GM18858 (cell line): ENCODE results near the gene LY6G6F.

Experiments used
- ATAC-seq: cut with Tn5 transposase; IDR thresholded peaks from one replicate; pipeline ENCODE4 v1.9.1; 2021; ENCODE audit not compliant: unreplicated experiment

Gene LY6G6F

DNA sequence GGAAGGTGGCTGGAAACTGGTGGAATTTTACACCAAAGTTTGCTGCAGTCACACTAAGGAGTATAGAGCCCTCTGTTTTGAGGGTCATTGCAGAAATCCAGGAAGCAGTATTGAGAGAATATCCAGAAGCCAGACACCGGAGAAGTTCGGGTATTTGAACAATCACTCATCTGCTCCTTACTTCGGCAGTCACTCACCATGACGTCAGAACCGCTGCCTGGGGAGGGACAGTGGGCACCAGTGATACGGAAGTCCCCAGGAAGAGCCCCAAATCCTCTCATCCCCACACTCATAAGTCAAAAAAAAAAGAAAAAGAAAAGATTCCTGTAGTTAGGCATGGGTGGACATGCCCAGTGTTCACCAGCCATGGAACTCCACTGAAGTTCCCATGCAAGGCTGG lies 29.8 kb upstream of the LY6G6F start:
- no peak for ATAC-seq

DNA sequence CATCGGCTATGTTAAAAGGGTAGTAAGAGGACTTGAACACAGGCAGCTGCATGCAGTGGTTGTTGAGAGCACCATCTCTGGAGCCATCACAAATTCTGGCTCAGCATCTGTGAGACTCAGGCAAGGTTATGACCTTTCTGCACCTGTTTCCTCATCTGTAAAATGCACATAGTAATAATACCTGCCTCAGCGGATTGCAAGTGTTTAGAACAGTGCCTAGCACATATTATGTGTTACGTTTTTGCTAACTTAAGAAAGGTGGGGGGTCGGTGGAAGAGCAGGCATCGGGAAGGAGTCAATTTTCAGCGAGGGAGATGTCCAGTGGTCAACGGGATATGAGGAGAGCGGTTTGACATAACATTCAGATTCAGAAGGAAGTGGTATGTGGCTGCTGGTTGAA lies 28.7 kb upstream of the LY6G6F start:
- ATAC-seq: no peak

DNA sequence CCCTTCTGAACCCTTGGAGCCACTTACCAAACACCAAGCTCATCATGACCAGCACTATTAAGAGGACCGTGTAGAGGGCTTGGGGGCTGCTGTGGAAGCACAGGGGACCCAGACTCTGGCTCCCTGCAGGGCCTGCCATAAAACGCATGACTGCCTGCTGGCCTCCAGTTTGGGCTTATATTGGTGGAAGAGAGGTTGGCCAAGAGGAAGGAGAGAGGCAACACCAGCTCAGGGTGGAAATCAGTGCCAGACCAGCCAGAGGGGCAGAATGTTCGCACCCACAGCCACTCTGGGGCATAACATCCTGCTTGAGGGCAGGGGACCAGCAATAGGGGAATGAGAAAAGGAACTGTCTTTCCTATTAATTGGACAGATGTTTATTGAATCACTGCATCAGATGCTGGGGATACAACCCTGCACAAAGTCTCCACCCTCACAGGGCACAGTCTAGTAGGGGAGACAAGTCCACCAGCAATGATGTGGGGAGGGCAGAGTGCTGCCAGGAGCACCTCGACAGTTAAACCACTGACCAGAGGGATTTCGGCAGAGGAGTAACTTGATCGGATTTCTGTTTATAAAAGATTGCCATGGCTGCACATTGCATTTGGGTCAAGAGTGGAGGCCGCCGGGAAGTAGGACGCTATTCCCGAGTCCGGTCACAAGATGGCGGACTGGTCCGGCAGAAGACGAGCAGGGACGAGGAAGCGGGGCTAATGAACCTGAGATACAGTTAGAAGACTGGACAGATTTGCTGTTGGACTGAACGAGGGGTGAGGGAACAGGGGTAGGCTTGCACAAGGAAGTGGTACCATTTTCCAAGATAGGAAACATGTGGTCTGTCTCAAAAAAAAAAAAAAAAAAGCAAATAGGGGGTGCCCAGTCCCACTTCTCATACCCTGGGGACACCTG lies 26.2 kb upstream of the LY6G6F start, which contains the start of gene LY6G5C:
Gene LY6G5C (minus strand): TSS at position 842 of the 909 bp plus-strand sequence. CDS start 694 bp downstream, at position 148.
- ATAC-seq: no peak

DNA sequence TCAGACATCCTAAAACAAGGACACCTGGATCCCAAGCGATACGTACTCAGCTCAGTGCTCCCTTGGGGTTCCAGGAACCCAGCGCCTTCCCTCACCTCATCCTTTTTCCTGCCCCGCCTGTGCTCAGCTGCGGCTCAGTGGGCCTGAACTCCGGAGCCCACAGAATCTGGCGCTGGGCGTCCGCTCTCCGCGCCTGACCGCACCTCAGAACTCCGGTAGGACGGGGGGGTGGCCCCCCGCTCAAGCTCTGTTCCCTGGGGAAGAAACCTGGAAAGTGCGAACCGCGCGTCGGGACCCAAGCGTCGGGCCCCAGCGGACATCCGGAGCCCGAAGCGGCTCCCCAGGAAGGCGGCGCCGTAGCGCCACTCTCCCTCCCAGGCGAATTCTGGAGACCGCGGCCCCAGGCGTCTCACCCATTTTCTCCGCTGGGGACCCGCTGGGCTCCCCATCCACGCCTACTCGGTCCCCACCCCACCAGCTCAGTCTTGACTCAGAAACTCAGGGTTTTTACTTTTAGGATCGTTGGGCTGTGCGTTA lies 25.5 kb upstream of the LY6G6F start:
- no peak for ATAC-seq

DNA sequence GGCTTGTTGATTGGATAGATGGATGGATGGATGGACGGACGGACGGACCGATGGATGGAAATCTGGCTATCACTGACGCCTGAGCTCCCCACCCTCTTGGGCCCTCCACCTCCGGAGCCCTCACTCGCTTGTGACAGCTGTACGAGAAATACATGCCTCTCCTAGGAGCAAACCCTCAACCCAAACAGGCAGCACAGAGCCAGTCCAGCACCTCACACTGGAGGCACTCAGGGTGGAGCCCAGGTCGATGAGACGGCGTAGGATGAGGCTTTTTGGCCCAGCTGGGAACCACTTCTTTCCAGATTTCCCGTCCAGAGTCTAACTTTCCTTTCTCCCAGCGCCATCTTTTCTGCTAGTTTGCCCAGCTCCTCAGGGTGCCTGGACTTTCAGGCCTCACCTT lies 23.1 kb upstream of the LY6G6F start:
- ATAC-seq: no peak

DNA sequence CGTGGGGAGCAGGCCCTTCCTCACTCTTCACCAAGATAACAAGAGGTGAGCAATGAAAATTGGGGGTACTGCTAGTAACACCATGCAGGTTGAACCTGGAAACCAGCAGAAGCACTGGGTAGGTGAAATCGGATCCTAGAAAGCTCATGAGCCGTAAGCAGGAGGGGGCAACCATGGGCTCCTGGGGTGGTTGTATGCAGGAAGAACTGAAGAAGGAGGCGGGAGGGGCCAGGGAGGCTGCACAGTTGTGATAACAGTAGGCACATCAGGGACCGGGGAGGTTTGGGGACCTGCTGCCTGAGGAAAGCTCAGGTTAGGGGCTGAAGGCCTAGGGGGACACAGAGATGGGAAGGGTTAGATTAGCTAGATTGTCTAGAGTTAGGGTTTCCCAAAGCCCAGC lies 20.2 kb upstream of the LY6G6F start:
- ATAC-seq: no peak

DNA sequence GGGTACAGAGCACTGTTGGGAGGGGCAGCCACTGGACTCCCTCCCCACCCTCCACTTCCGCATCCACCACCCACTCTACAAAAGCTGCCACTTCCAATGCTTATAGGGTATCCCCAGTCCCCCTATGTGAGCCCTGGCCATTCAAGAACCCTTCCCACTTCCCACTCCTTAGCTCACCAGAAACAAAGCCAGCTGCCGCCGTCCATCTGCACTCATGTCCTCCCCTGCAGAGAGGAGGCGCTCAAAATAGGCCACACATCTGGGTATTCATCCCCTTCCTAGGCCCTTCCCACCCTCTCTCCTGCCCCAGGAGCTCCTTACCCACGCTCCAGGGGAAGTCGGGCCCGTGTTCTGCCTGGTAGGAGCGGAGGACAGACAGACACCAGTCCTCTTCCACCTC lies 19.3 kb upstream of the LY6G6F start:
- no peak for ATAC-seq

DNA sequence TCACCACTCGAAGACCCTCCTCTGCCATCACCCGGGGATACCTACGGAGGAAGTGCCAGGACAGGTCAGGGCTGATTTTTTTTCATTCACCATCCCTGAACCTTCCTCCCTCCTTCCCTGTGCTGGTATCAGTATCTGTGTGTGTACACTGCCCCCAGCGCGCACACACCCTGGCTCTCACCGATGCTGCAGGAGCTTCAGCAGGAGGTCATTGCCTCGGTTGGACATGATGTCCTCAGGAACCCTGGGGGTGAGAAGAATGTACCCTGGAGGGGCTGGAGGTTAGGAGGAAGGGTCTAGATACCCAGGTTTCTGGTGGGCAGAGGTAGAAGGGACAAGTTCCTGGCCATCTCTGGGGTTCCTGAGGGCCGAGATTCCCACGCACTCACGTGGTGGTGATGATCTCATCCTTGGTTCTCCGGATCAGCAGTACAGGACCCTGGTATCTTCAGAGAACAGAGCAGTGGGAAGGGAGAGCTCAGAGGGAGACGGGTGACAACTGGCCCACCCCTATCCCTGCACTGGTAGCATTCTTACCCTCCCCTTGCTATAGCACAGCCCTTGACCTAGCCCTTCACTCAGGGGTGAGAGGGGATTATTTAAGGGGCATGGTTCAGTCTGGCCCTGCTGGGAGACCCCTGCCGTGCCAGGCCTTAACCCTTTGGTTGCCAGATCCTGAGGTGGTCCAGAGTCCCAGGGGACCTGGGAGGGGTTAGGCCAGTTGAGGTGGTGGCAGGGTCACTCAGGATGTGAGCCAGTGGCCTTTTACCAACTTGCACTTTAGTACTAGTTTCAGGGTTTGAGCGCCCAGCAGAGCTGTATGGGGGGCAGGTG lies 18.6 kb upstream of the LY6G6F start:
- no peak for ATAC-seq

DNA sequence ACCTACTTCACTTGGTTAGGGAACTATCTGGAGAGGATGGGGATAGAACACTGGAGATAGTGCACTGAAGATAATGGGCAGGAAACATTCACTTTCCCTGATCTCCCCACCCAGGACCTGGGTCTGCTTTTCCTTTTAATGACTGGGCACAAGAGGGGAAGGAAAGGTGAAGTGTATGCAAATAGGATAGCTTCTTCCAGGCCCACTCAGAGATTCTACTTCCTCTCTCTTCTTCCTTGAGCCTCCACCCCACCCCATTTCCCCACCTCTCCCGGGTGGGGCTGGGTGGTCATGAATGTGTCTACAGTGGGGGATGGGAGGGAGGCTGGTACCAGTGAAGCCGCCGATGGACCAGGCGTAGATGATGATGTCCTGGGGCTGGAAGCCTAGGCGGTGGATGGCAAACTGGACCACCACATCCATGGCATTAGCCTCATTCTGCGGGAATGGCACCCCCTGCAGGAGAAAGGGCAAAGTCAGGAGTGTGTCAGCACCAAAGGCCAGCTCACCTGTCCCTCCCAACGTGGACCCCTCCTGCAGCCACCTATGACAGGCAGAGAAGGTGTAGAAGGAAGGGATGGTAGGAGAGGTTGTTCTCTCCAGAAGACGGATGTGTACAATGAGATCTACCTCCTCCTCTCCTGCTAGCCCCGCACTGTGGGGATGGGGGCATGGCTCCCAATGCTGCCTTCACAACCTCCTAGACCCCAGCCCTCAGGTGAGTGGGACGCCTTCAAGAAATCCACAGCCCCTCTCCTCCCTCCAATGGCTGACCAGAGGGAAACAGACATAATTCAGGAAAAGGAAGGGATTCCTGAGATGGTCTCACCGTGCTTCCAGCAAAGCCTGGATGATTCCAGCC lies 17.2 kb upstream of the LY6G6F start:
- ATAC-seq: no peak

DNA sequence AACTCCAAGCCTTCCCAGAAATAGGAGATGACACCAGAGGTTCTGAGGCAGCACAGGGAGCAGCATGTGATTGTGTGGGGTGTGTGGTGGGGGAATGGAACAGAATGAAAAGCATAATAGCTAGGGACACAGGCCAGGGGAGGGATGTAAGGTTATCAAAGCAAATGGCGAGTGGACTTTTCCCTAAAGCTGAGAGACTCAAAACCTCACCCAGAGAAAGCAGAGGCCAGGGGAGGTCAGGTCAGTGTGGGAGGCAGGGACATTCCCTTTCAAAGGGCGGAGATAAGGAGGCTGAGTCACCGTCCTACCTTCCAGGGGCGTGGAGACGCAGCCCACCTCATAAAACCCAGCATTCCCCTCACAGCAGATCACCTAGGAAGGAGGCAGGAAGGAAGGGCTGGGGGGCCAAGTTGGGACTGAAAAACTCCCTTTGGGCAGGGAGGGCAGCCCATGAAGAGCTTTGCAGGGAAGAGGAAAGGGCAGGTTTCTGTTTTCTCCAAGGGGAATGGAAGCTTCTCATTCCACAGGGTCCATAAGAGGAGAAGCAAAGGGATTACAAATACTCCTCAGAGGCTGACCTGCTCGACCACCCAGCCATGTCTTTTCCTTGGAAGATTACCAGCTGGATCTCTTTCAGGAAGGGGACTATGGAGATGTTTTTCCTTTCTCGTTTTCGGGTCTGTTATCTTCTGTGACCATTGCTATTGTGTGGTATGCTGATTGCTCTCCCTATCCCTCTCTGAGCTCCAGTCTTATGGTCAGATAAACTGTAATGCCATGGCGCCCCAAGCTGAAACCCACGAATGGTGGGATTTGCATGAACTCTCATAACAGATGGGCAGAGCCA lies 16.2 kb upstream of the LY6G6F start:
- no peak for ATAC-seq

DNA sequence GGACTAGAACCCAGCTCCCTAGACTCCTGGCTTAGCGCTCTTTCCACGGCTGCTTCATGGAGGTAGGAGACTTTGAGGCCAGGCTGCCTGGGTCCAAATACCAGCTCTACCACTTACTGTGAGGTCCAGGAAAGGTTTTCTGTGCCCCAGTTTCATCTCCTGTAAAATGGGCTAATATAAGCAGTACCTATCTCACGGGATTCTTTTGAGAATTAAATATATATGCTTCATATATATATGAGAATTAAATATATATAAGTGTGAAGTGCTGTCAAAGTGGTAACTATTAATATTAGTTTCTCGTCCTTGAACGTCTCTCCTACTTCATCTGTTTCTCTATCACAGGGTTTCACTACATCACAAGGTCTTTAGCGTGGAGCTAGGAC lies 15.6 kb upstream of the LY6G6F start:
- ATAC-seq: no peak

DNA sequence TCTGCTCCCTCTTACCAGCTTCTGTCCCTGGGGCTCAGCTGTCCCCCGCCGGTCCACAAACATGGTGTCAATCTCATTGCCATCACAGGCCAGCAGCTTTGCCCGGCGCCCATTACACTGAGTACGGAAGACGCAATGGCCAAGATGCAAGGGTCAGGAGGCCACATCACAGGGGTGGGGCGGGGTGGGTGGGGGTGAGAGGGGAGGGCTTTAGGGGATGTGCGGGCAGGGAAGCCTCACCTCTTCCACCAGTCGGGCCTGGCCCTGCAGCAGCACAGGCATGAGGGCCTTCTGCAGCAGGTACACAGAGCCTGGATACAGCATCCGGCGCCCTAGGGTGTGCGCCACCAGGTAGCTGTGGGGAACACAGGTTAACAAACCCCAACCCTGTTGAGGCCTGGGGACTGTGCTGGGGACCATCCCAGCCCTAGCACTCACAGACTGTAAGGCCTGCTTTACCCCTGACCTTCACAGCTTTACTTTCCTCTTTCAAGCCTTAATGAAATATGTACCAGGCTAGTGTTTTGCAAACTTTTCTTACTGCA lies 15.0 kb upstream of the LY6G6F start:
- ATAC-seq: no peak

DNA sequence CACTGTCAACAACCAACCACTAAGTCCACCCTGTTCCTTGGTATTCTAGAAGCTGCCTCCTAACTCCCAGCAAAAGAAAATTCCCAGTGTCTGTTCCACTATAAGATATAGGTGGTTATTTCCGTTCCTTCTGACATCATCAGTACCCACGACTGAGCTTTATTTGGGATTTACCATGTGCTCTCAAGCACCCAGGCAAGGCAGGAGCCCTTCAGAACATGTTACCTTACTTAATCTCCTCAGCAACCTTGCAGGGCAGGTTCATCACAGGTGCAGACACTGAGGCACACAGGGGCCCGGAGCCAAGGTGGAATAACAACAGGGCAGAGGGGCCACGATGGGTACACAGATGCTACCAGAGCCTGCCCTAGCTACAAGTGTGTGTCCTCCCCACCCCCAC lies 14.3 kb upstream of the LY6G6F start:
- no peak for ATAC-seq

DNA sequence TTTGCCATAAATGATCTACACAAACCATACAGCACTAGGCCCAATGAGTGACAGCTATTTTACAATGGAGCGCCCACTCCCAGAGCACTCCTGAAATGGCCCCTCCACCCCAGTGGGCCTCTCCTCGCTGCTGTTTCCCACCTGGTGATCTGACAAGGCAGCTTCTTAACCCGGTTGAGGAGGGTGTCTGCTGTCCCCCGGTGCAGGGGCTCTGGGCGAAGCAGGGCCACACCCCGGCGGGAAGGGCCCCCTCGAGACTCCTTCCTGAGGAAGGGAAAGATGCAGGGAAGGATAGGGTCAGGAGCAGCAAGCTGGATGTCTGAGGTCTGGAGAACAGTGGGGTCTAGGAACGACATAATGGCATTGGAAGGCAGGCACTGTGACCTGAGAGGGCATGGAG lies 13.8 kb upstream of the LY6G6F start:
- ATAC-seq: no peak

DNA sequence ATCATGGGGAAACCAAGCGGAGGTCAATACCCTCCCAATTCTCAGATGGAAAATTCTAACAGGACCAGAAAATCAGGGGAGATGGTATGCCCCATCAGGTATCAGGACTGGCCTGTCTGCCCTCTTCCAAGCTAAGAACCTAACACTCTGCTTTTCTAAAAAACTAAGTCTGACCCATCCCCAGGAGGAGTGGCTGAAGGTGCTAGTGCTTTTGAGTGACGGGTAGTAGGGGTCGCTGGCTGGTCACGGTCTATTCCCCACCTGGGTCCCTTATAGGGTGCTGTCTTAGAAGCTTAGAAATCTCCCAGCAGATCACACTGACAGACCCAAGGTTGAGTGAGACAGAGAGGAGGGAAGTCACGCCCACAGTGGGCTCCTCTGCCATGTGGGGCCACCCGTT lies 13.1 kb upstream of the LY6G6F start:
- ATAC-seq: no peak

DNA sequence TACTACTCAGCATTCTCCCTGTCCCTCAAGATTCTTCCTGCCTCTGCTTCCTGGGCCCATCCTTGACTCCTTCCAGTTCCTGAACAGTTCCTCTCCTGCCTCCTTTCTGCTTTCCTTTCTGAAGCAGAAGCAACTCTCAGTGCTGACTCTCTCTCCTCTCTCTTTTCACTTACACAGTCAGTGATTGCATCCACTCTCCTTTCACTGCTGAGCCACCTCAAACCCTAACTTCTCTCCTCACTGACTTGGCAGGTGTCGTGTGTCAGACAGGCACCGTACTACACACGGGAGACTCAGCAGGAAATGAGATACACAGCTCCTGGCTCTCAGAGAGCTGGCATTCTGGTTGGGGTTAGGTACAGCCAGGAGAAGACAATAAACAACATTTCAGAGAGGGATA lies 9.1 kb upstream of the LY6G6F start:
- ATAC-seq: no peak

DNA sequence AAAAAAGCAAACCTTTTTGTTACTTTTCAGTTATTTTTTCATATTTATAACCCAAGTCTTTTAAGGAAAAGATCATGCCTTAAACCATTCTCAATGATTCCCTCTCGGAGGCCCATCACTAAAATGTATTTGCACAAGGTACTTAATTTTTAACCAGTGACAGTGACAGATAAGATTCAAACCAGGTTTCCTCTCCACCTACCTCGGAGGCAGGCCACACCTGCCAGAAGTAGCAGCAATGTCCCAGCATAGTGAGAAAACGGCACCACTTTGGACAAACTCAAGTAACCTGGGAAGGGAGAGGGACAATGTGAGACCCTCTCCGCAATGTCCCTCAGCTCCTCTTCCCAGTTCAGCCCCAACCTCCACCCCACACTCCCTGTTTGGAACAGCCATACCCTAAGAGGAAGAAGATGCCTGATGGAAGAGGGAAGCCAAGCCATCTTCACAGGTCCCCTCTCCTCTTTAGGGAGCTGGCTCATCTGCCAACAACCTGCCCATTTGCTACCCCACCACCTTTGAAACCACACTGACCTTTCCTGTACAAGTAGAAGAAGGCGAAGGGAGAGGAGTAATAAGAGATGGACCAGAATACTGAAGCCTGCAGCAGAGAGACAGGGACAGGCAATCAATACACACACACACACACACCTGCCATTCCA lies 5.8 kb upstream of the LY6G6F start:
- no peak for ATAC-seq

DNA sequence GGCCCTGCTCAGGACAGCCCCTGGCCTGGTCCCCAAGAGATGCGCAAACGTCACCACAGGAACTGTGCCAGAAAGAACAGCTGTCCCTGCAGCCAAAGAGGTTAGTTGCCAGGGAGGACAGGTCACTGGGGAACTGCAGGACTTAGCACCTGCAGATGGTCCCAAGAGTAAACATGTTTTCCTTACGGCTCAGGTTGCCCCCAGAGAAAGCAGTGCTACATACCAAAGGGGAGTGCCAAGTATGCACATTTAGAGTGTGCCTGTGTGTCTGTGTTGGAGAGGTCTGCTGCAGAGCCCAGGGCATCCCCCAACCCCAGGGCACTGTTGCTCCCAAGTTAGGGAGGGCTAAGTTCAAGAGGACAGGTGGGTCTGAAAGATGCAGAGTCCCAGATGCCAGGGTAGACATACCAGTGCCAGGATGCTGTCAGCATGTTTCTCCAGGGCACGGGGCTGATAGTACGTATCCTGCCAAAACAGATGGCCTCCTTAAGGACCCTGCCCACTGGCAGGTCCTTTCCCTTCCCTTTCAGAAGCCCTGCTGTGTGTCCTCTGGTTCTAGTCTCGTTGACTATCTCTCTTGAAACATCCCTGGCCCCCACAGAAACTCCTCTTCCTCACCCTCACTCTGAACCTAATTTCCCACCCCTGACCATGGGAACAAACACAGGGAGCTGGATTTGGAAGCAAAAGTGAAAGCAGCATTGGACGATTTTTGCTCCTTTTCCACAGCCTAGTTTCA lies 4.8 kb upstream of the LY6G6F start:
- no peak for ATAC-seq
